ELF-1 (cell line): ENCODE results near the gene PRUNE2.
A peak's percentile ranks its signal among the peaks of the same experiment; 100 is the strongest.
"Not testable (repeated sequence)": the region's sequence is repeated elsewhere in the genome, so short reads cannot be mapped to it uniquely, and the experiment has no call there.

Source experiments
- DNase-seq: peaks from one replicate; pipeline ENCODE4 v3.0.0-alpha.2; 2016; ENCODE audit warnings: low read depth, low spot score

Gene PRUNE2

DNA sequence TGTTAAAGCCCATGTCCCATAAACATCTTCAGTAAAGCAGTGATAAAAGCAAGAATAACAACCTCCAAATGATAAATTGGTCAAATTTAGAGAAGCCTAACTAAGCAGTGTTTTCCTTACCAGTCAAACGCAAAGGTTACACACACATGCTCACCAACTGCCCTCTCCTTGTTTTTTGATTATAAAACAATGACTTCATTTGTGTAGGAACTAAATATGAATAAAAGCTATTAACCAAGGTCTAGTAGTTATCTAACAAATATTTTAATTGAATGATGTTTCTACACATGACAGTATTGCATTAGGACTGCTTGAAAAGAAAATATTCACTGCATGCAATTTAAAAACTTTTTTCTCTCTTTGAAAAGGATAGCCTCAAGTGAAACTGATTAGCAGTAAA is 105.0 kb downstream of the PRUNE2 start:
- no peak for DNase-seq

DNA sequence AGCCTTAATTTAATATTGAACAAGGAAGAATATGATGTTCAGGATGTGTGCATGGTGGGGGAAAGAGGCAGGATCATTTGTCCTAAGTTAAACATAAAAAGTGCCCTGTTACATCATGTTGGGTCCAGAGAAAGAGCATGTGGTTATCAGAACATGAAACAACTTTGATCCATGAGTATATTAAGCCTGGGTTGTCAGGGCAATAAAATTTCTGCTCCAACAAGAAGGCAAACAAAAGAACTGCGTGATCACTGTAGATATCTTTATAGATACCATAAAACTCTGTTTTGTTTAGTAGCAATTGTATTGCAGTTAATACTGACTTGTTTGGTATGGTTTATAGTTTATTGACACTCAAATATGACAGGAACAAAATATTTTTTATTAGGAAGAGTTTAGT is 106.4 kb downstream of the PRUNE2 start:
- no peak for DNase-seq

DNA sequence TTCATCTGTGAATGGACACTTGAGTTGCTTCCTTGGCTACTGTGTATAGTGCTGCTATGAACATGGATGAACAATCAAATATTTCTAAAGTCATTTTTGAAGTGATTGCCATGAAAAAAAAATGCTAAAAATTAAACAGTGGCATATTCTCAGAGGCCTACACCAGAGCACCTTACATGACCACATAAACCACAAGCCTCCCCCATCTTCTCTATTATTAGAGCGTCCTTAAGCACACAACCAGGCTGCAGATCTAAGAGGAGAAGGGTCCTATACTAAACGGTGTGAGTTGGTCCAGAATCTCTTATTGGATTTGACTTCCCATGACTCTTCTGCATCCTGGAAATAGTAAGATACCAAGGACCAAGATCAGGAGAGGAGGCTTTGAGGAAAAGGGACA is 107.4 kb downstream of the PRUNE2 start:
- DNase-seq: no peak

DNA sequence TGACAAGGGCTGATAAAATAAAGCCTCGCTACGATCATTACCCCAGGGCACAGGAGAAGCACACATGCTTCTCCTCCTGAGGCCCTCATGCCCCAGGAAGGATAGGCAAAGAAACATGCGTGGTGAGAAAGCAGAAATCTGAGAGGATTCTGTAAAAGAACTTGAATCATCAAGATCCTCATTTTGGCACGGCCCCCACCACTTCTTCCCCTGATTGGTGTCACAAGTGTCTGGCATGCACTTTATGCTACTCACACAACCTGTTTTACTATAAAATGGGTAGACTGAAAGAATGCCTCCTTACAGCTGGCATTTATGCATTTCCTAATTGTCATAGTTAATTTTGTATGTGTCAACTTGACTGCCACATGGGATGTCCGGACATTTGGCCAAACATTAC is 109.6 kb downstream of the PRUNE2 start:
- no peak for DNase-seq

DNA sequence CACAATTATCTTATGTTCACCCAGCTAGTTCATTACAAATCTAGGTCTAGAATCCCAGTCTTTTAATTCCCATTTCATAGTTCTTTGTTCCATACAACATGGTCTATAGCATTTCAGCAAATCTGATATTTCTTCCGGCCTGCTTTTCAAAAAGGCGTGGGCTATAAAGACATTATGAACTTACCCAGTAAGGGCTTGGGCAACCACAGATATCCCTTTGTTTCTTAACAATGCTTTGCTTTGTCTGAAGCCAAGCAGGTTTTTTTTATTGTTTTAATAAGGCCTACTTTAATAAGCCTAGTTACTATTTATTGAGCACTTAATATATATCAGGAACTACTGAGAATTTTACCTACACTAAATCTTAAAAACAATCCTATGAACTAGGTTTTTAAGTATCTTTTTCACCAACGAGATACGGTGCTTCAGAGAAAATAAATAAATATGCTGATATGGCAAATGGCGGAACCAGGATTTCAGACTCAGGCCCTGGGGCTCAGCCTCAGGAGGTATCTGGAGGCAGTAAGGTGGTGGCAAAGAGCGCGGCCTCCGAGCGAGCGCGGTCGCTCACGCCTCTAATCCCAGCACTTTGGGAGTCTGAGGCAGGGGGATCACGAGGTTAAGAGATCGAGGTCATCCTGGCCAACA is 112.0 kb downstream of the PRUNE2 start:
- no peak for DNase-seq

DNA sequence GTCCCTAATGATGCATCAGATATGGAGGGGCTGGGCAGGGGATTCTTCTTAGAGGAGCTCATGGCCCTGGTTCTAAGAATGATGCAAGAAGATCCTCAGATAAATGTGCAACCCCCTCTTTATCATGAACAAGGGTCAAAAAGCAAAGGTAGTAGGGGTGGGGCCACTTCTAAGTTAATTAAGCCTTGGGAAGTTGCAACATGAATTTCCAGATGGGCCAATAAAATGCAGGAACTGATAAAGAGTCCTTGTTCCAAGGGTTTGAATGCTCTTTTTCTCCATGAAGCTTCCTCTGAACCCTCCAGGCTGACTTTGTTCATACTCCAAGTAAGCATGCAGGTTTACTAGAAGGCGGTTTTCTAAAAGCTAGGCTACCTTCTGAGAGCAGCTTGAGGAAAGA is 116.1 kb downstream of the PRUNE2 start:
- no peak for DNase-seq

DNA sequence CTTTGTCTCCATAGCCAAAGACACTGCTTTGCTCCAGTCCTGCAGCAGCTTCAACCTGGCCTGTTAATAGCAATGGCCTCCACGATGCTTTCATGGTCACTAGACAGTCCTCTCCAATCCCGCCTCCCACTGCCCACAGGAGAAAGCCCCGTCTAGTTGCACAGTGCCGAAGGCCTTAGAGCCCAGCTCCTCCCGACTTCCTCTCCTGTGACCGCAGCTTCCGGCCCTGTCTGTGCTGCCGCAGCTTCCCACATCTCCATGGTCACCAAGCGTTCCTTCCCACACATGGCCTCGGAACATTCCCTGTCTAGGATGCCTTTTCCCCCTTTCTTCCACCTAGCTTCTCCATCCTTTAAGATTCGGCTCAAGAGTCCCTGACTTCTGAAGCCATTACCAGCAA is 118.2 kb downstream of the PRUNE2 start:
- DNase-seq: no peak

DNA sequence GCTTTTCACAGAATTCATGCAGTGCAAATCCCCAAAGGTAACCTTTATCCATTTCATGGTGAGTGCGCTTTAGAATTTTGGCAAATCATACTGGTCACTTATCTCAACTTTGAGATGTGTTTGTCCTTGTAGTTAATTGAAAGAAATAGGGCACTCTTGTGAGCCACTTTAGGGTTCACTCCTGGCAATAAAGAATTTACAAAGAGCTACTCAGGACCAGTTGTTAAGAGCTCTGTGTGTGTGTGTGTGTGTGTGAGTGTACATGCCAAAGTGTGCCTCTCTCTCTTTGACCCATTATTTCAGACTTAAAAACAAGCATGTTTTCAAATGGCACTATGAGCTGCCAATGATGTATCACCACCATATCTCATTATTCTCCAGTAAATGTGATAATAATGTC is 120.4 kb downstream of the PRUNE2 start:
- DNase-seq: no peak

DNA sequence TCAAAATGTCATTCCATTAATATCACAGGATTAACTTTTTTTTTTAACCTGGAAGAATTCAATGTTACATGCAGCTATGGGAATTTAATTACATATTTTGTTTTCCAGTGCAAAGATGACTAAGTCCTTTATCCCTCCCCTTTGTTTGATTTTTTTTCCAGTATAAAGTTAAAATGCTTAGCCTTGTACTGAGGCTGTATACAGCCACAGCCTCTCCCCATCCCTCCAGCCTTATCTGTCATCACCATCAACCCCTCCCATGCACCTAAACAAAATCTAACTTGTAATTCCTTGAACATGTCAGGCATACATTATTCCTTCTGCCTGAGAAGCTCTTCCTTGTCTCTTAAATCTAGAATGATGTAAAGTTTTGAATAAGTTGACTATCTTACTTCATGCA is 121.0 kb downstream of the PRUNE2 start:
- no peak for DNase-seq

DNA sequence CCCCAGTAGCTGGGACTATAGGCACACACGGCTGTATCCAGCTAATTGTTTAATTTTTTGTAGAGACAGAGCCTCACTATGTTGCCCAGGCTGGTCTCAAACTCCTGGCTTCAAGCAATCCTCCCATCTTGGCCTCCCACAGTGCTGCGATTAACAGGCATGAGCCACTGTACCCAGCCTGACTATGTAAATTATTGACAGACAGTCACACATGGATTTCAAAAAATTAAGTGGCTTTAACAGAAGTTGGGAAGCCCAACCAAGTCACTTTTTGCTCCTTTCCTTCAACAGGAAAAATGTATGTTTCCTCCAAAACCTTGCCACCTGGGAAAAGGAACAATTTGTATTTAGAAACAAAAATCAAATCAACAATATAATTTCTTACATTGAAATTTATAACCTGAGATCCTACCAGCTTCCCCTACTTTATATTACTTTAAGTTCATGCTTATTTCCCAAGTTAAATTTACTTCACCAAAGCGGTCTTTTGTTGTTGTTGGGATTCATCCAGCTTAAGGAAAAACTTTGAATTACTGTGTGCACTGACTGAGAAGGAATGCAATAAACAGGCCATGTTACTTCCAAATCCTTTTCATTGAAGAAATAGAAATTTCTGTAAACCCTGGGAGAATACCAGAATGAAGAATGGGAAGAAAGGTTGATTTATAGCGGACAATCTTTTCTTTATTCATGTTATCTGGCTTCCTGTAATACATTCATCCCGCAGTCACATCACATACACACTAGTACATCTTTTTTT is 133.0 kb downstream of the PRUNE2 start:
- DNase-seq: no peak

DNA sequence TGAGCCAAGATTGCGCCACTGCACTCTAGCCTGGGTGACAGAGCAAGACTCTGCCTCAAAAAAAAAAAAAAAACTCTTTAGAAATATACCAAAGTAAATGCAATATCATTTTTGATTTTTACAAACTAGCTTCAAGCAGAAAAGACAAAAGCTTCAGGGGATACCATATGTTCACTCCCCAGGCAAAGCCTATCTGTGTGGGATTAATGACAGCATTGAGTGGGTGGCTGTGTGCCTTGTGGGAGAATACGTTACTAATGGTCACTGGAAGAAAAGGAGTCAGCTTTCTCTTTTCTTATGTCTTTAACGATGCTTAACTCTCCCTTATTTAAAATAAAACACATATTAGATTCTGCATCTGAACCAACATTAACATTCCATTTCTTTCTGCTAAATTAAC is 139.8 kb downstream of the PRUNE2 start:
- DNase-seq: no peak

DNA sequence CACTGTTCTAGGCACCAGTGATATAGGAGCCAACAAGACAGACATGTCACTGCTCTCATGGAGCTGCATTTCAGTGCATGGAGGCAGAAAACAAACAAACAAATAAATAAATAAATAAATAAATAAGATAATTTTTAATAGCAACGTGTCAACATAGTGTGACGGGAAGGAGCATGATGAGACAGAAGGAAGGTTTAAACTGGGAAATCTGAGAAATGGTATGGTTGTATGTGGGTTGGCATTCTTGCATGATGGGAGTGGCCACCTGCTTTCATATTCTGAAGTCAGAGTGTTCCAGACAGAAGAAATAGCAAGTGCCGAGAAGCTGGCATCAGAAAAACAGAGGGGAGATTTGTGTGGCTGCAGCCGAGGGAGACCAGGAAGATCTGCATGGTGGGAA is 141.8 kb downstream of the PRUNE2 start, which contains the start of gene PCA3:
TSS of gene PCA3 (plus strand) at position 301 of the 400 bp plus-strand sequence.
- no peak for DNase-seq

DNA sequence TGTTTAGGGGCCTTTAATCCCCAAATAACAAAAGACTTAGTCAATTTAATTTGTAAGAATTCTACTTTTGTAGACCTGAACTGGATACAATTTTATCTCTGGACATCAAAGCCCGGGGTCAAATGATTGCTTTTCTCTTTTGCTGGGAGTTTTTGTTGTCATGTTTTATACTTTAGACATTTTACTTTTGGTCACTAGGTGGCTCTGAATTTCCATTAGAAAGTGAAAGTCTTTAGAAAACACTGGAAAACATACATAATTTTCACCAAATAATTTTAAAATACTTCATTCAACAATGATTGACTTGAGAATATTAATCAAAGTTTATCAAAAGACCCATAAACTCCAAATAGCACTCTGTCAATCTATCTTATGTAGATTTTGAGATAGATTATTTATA is 144.5 kb downstream of the PRUNE2 start:
- no peak for DNase-seq

DNA sequence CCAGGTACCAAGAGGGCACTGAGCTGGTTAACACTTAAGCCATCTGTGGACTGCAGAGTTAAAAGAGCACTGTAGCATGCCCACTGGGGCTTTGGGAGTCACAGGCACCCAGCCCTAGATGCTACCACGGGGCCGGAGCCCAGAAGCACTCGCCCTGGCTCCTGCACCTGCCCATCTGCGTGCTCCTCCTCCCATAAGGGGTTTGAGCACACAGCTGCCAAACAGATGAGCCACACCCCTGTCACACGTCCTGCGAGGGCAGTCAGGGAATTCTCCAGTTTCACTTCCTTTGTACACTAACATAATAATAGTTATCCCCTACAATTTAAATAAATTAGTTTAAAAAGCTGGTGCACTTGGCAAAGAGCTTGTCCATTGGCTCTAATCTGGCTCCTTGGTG is 146.2 kb downstream of the PRUNE2 start:
- no peak for DNase-seq

DNA sequence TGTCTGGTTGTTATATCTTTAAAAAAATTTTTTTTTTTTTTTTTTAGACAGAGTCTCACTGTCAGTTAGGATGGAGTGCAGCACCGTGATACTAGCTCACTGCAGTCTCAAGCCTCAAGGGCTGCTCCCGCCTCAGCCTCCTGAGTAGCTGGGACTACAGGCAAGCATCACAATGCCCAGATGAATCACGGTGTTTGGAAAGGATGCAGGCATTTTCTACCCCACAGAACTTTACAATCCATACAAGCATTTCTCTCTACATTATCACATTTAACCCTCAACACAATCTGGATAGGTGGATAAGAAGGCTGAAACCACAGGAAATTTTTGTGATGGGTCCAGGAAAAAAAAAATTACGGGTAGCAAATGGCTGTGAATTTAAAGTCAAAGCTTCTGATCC is 147.4 kb downstream of the PRUNE2 start:
- no peak for DNase-seq

DNA sequence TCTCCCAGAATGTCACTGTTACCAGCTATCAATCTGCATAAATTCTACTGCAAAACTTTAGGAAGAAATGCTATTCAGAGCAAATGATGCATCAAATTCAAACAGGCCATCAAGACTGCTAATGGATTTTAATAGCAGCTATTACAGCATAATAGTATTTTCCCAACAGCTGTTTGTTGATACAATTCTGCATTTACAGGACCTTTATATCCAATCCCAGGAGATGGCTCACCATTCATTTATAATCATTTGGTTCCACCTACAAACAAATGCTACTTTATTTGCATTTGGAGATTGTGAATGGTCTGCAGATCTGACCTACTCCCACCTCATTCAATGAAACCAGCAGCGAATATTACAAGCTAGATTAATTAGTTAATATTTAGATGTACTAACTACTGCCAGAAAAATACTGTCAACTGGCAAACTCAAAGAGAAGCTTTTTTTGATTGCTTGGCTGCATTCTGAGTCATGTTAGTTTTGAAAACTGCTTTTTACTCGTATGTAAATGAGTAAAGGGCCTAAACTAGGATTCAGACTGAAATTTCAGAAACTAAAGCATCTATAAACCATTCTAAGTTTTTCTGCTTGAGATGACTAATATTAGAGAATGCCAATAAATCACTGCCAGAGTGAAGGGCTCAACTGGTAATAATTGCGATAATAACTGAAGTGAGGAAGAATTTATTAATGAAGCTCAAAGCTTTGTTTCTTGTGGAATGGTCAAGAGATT is 148.8 kb downstream of the PRUNE2 start:
- DNase-seq: no peak

DNA sequence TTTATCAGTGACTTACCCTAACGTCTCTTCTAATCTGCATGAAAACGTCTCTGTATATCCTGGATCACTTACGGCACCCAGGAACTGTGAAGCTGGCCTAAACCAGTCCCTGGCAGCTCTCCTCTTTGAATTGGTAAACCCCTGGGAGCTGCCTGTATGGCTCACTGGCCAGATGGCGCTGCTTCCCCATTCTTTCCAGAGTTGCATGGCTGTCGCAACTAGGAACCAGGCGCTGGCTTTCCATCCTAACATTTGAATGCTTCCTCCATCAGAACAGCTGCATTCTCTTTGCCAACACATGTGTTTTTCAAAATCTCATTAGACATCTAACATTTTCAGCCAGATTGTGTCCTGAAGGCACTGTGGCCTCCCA is 149.7 kb downstream of the PRUNE2 start:
- peak; percentile 68 for DNase-seq

DNA sequence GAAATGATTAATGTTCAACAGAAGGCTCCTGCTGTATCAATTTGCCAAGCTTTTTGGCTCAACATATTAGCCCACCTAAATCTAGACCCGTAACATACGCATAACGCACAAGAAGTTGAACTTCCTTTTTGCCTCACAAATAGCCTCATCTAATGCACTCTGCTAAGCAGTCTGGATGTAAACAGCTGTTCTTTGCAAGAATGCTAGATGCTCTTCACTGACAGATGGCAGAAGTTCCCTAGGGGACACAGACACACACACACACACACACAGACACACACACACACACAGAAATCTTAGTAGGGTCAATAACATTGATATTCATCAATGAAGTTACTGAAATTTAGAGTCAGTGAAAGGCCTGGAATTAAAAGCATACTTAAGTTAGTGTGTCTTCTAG is 154.9 kb downstream of the PRUNE2 start:
- DNase-seq: no peak

DNA sequence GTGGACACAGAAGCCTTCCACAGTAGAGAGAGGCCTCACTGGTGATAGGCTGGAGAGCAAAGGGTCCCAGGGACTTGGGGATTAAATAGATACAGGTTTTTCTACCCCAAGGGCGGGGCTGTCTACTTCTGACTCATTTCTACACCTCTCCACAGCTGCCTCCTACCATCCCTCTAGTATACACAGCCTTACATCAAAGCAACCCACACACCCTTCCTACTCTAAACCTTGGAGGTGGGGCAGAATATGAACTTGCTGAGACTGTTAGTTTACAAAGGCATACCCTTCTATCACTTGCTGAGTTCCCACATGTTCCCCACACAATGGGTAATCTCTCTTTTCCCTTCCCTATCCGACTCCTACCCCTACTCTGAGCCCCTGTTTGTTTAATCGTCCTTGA is 161.6 kb downstream of the PRUNE2 start:
- DNase-seq: no peak

DNA sequence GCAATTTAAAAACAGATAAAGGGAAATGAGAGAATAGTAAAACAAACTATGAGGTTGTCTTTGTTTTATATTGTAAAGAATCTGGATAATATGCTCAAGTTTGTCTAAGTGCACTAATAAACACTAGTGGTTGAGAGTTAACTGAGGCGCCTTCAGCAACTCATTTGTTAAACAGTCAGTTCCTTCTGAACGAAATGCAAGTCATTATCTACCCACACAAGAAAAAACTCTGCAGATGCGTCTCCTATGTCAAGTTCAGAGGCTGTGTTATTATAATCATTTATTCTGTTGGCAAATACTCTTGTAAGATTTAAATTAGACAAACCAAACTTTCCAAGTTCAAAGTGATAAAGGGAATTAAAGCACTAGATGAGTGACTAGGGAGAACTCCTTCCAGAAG is 162.0 kb downstream of the PRUNE2 start:
- no peak for DNase-seq

DNA sequence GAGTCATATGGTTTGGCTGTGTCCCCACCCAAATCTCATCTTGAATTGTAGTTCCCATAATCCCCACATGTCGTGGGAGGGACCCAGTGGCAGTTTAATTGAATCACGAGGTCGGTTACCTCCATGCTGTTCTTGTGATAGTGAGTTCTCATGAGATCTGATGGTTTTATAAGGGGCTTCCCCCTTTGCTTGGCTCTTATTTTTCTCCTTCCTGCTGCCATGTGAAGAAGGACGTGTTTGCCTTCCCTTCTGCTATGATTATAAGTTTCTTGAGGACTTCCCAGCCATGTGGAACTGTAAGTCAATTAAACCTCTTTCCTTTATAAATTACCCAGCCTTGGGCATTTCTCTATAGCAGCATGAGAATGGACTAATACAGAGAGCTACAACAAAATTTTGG is 163.0 kb downstream of the PRUNE2 start:
- not testable (repeated sequence) for DNase-seq

DNA sequence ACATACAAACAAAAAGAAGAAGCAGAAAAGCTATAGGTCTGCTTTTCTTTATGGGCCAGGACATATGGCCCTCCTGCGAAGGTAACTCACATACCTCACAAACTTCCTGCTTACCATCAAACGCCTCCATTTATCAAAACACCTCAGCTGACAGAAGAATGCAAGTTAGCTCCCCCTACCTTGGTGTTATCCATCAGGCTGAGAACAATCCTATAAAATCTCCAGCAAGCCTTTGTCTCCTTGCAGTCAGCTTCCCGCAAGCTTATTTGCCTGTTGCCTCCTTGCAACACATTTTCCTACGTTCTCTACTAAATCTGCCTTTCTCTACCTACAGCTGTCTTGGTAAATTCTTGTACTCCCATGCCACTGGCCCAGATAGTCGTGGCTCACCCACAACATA is 164.4 kb downstream of the PRUNE2 start:
- DNase-seq: no peak

DNA sequence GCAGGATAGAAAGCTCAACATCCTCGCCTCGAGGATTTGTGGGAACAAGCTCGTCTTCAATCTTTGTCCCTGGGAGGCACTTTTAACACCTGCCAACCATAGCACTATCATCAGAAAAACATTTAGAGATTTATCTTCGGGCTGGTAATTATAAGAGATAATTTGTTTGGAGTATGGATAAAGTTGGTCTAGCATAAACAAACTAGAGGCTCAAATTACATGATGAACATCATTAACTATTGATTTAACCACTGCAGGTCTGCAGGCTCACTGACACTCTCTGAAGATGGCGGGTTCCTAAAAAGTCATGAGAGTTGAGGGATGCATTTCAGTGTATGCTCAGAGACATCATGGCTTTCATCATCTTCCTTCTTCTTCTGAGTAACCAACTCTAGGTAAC is 167.5 kb downstream of the PRUNE2 start:
- DNase-seq: no peak
